Epidermal melanocyte (primary cell): Measurements from ENCODE around the gene KMT2B.

Source experiments
- DNase-seq: peaks from one replicate; pipeline ENCODE4 v3.0.0; 2011; ENCODE audit warnings: low spot score; ENCODE audit not compliant: insufficient read length

The KMT2B gene

DNA sequence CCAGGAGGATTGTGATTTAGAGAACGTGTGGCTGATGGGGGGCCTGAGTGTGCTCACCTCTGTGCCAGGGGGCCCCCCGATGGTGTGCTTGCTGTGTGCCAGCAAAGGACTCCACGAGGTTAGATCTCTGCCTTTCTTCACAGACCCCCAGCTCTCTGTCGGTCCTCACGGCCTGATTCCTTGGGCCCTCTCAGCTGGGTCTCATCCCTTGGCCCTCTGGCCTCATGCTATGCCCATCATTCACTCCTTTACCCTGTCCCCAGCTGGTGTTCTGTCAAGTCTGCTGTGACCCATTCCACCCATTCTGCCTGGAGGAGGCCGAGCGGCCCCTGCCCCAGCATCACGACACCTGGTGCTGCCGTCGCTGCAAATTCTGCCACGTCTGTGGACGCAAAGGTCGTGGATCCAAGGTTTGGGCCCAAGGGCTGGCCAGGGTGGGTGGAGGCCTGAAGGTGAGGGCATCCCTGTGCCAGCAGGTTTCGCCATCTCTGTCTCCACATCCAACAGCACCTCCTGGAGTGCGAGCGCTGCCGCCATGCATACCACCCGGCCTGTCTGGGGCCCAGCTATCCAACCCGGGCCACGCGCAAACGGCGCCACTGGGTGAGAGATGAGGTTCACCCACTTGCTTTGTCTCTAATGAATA lies 7.5 kb downstream of the KMT2B start:
- peak; percentile 10 for DNase-seq

DNA sequence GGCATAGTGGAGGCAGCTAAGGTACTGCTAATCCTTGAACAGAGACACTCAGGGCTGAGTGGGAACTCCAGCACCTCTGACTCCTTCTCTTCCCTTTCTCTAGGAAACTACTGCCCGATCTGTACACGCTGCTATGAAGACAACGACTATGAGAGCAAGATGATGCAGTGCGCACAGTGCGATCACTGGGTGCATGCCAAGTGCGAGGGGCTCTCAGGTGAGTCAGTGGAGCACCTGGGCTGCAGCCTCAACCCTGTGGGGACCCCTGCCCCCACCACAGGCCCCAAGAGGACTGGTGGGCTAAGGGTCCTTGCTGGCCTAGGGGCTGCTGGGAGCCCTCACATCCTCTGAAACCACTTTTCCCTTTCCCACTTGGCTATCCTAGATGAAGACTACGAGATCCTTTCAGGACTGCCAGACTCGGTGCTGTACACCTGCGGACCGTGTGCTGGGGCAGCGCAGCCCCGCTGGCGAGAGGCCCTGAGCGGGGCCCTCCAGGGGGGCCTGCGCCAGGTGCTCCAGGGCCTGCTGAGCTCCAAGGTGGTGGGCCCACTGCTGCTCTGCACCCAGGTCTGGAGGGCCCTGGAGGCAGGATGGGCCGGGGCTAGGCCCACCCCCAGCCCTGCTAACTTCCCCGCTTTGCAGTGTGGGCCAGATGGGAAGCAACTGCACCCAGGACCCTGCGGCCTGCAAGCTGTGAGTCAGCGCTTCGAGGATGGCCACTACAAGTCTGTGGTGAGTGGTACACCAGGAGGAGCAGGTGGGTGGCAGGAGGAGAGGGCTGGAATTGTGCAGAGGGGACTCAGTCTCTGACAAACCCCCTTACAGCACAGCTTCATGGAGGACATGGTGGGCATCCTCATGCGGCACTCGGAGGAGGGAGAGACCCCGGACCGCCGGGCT lies 9.5 kb downstream of the KMT2B start:
- peak; percentile 8 for DNase-seq

DNA sequence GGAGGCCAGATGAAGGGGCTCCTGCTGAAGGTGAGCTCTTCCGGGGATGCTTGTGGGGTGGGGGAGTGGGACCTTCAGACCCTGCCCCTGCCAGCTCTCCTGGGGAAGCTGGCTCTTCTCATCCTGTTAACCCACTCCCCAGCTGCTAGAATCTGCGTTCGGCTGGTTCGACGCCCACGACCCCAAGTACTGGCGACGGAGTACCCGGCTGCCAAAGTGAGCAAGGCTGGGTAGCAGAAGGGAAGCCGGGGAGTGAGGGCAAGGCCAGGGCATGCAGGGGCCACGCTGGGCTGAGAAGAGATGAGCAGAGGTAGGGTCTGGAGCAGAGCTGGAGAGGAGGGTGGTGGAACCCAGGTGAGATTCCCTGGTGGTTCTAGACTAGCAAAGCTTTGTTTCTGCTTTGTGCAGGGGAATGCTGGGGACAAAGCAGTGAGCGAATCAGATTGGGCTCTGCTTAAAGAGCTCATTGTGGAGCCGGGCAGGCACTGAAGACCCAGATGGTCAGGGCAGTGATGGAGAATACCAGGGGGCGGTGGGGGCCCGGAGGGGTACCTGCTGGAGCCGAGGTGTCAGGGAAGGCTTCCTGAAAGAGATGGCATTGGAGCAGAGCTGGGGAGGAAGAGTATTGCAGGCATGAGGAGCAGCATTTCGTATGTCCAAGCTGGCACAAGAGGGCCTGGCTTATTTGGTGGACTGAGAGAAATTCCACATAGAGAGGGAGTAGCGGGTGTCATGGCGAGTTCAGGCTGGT lies 10.3 kb downstream of the KMT2B start:
- peak; percentile 4 for DNase-seq

DNA sequence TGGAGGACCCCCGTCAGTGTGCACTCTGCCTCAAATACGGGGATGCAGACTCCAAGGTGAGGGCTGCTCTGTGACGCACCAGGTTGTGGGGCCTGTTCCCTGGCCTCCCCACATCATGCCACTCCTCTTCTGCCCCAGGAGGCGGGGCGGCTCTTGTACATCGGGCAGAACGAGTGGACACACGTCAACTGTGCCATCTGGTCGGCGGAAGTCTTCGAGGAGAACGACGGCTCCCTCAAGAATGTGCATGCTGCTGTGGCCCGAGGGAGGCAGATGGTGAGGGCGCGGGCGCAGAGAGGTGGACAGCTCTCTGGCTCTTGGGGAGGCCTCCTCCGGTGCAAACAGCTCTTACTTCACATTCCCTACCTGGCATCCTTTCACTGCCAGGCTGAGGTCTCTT lies 11.2 kb downstream of the KMT2B start:
- DNase-seq: peak; percentile 5

DNA sequence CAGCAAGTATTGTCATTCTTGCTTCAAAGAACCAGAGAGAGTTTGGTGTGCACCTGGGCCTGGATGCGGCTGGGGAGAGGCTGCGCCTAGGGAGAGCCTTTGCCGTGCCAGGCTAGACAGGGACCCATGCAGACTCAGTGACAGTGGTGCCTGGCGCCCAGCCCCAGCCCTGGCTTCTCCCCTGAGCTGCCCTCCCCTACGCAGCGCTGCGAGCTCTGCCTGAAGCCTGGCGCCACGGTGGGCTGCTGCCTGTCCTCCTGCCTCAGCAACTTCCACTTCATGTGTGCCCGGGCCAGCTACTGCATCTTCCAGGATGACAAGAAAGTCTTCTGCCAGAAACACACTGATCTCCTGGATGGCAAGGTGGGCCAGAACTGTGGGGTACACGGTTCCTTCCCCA lies 12.0 kb downstream of the KMT2B start:
- no peak for DNase-seq

DNA sequence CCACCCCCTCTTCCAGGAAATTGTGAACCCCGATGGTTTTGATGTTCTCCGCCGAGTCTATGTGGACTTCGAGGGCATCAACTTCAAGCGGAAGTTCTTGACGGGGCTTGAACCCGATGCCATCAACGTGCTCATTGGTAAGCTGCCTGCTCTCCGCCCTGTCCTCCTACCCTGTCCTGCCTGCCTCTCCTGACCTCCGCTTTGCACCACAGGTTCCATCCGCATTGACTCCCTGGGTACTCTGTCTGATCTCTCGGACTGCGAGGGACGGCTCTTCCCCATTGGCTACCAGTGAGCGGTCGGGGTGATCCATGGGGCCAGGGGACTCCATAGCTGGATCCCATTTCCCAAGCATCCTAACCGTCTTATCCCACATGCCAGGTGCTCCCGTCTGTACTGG lies 12.5 kb downstream of the KMT2B start:
- DNase-seq: peak; percentile 10

DNA sequence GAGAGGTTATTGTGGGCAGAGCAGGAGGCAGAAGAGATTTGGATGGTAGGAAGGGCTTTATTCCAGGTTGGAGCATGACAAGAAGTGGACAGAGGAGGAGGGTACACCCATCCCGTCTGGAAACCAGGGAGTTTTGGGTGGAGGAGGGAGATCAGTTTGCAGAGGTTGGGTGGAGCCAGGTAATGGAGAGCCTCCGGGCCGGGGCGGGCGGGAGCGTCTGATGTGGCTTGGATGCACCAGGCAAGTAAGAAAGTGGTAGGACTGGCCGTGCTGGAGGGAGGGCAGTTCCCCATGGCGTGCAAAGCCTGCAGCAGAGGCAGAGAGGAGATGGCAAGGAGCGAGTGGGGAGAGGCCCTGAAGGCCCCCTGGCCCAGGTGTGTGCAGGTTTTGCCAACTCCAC lies 13.6 kb downstream of the KMT2B start:
- DNase-seq: no peak

DNA sequence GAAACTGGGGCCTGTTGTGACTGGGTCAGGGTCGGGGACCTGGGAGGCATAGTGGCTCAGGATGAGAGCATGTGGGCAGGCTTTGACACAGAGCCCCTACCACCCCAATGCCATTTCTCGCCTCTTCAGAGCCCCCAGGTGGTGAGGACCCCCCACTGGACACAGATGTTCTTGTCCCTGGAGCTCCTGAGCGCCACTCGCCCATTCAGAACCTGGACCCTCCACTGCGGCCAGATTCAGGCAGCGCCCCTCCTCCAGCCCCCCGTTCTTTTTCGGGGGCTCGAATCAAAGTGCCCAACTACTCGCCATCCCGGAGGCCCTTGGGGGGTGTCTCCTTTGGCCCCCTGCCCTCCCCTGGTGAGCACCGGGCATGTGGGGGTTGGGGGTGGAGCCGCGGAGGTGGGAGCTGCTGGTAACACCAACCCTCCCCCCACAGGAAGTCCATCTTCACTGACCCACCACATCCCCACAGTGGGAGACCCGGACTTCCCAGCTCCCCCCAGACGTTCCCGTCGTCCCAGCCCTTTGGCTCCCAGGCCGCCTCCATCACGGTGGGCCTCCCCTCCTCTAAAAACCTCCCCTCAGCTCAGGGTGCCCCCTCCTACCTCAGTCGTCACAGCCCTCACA lies 14.1 kb downstream of the KMT2B start:
- DNase-seq: peak; percentile 8

DNA sequence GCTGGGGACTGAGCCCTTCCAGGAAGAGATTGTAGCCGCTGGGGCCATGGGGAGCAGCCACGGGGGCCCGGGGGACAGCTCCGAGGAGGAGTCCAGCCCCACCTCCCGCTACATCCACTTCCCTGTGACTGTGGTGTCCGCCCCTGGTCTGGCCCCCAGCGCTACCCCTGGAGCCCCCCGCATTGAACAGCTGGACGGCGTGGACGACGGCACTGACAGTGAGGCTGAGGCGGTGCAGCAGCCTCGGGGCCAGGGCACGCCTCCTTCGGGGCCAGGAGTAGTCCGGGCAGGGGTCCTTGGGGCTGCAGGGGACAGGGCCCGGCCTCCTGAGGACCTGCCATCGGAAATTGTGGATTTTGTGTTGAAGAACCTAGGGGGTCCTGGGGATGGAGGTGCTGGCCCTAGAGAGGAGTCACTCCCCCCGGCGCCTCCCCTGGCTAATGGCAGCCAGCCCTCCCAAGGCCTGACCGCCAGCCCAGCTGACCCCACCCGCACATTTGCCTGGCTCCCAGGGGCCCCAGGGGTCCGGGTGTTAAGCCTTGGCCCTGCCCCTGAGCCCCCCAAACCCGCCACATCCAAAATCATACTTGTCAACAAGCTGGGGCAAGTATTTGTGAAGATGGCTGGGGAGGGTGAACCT lies 14.9 kb downstream of the KMT2B start:
- DNase-seq: peak; percentile 1

DNA sequence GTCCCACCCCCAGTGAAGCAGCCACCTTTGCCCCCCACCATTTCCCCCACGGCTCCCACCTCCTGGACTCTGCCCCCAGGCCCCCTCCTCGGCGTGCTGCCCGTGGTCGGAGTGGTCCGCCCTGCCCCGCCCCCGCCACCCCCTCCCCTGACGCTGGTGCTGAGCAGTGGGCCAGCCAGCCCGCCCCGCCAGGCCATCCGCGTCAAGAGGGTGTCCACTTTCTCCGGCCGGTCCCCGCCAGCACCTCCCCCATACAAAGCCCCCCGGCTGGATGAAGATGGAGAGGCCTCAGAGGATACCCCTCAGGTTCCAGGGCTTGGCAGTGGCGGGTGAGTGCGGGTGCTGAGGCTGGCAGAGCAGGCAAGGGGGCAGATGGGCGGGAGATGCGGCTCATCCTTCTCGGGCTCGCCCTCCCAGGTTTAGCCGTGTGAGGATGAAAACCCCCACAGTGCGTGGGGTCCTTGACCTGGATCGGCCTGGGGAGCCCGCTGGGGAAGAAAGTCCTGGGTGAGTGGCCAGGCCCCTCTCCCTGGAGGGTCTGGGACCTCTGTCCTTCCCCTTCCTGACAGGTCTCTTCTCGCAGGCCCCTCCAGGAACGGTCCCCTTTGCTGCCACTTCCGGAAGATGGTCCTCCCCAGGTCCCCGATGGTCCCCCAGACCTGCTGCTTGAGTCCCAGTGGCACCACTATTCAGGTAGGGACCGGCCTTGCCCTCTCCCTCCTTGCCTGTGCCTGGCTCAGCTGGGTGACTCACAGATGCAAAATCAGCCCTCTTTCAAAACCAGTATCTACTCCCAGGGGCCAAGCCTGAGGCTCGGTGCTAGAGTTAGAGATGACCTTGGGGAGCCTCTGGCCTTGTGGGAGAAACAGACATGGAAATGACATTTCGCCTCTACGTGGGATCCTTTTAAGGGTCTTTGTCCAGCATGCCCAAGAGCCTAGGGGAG lies 15.7 kb downstream of the KMT2B start:
- no peak for DNase-seq

DNA sequence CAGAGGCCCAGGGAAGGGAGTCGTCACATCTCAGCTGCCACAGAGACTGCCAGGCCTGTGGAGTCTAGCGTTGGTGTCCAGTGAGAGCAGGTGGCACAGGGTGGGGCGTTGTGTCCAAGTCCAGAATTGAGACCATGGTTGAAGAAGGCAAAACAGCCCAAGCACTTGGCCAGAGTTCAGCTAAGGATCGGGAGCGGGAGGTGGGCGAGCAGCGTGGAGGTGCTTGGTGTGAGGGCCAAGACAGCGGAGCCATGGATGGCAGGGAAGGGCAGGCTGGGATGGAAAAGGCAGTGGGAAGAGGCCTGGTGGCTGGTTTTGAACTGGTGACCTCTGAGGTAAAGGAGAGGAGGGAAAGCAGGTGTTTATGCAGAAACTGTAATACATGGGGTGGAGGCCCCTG lies 16.5 kb downstream of the KMT2B start:
- no peak for DNase-seq

DNA sequence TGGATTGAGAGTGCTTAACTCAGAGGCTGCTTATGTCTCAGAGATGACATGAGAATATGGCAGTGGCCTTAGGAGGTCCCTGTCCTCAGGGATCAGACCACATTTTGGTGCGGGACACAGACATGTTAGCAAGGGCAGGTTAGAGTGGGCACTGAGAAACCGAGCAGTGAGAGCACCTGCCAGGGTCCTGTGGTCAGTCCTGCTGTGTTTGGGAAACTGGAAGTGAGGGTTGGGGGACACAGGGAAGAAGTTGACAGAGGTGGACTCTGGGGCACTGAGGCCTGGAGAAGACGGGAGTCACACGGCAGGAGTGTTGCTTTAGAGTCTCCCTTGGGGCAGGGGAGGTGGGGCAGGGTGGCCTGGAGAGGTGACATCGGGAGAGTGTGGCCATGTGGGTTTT lies 17.1 kb downstream of the KMT2B start:
- no peak for DNase-seq

DNA sequence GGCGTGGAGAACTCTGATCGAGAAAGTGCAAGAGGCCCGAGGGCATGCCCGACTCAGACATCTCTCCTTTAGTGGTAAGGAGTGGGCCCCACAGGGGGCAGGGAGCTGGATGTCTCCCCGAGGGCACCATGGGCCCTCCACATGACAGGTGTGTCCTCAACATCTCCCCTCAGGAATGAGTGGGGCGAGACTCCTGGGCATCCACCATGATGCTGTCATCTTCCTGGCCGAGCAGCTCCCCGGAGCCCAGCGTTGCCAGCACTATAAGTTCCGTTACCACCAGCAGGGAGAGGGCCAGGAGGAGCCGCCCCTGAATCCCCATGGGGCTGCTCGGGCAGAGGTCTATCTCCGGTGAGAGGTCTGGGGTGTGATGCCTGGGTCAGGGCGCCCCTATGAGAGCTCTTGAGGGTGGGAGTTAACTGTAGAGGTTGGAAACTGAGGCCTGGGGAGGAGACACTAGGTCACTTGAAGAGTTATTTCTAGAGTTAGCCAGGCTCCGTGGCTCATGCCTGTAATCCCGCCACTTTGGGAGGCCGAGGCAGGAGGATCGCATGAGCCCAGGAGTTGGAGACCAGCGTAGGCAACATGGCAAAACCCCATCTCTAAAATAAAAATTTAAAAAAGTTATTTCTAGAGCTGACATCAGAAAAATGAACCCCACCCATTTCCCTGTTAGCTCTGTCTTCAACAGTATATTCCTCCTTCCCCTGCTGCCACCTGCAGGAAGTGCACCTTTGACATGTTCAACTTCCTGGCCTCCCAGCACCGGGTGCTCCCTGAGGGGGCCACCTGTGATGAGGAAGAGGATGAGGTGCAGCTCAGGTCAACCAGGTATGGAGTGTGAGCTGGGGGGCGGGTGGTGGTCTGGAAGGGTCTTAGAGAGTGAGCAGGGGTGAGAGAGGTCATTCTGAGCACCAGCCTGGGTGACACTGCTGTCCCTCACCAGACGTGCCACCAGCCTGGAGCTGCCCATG lies 19.4 kb downstream of the KMT2B start:
- DNase-seq: no peak

DNA sequence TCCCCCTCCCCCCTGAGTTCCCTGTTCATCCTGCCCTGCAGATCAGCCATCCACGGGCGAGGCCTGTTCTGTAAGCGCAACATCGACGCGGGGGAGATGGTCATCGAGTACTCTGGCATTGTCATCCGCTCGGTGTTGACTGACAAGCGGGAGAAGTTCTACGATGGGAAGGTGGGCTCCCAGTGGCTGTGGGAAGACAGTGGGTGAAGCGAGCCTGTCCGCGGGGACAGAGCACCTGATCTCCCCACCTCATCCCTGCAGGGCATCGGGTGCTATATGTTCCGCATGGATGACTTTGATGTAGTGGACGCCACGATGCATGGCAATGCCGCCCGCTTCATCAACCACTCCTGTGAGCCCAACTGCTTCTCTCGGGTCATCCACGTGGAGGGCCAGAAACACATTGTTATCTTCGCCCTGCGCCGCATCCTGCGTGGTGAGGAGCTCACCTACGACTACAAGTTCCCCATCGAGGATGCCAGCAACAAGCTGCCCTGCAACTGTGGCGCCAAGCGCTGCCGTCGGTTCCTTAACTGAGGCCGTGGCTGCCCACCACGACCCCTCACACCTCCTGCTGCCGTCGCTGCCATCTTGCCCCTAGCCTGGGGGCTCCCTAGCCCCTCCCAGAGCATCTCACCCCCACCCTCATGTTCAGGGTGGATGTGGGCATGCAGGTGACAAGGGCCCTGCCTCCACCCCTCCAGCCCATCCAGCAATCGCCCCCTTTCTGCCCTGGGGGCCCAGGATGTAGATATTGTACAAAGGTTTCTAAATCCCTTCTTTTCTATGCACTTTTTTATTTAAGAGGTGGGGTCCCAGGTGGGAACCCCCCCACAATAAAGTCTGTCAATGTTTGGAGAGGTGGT lies 20.5 kb downstream of the KMT2B start:
- DNase-seq: no peak

DNA sequence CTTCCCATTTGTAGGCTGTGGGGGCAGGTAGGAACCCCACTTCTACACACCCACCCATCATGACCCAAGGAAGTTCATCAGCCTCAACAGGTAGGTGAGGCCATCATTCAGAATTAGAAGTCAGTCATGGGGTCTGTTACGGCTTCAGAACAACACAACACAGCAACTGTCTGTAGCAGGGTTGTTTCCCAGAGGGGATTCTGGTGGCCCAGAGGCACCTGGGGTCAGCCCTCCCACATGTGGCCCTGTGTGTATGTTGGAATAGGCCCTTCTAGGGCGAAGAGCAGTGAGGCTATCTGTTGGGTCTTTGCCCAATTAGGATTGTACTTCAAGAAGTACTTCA lies 21.1 kb downstream of the KMT2B start:
- DNase-seq: no peak

DNA sequence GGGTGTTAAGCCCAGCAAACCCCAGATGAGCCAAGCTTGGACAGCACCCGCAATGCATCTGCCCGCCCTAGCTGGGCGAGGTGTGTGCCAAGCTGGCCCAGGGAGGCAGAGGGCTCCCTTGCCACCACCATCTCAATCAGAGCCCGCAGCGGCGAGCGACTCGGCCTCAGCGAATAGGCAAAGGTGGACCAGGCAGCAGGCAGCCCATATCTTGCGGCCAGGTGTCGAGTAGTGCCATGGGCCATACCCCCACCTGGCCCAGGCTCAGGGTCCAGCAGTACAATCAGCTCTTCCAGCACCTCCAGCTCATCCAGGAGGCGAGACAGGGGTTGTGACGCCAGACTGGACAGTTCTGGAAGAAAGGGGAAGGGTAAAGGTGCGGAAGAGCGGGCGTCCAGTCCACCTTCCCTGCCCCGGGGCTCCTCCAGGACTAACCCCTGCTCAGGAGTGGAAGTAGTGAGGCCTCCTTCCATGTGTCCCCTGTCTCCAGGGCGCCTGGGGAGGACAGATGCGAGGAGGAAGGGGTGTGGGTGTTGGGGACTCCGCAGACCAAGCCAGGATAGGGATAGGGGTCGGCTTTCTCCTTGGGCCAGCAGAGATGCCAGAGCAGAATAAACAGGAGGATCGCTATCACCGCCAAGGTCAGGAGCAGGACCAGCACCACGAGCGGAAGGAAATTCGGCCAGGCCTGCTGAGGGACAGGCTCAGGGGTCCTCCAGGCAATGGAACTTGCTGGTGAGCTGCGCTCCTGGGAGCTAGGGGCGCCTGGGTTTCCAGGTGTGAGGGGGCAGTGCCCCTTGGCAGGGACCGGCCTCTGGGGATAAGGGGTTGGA lies 21.7 kb downstream of the KMT2B start:
- no peak for DNase-seq

DNA sequence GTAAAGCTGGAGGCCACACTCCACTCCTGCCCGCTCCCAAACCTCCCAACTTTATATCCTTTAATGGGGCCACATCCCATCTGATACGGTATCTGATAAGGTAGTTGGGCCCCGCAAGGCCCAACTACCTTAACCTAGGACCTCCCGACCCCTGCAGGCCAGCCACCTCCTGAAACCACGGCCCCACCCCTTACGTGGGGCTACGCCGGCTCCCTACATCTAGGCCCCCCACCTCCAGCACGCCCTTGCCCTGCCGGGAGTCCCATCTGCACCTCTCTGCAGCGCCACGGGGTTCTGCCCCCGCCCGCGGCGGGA lies 22.3 kb downstream of the KMT2B start:
- no peak for DNase-seq
